IMR-90 (cell line): Measurements from ENCODE around the gene MBOAT2. TPM values are rescaled to one million over a fixed set of nuclear protein-coding genes. Genes with fewer than 3 reads are reported as not detected.

Experiments
- ATAC-seq: fragments of 200-7000 bp; cut with Tn5 transposase; 2 replicates; pipeline ENCODE4 v1.9.1; 2020; ENCODE audit warnings: low read depth, mild to moderate bottlenecking, moderate library complexity
- BruUV-seq: library from RNA; stranded (reverse); fragments of 400-500 nt; replicated peaks from 2 replicates; lab custom pipeline; 2021; lab: Mats Ljungman, UMichigan
- CTCF ChIA-PET: fragments of 300-600 bp; formaldehyde crosslinking; extraction: SDS; loops from one replicate; lab custom pipeline; 2021; ENCODE audit warnings: antibody characterized with exemption; lab: Yijun Ruan, JAX
- POLR2A ChIA-PET: fragments of 300-600 bp; sonication (Branson Sonifier 250); formaldehyde crosslinking; loops from one replicate; lab custom pipeline; 2022; ENCODE audit warnings: antibody characterized with exemption; ENCODE audit not compliant: unreplicated experiment; lab: Charles Lee
- DNase-seq: peaks from one replicate; pipeline ENCODE4 v3.0.0; 2013
- H2AFZ ChIP-seq: replicated peaks from 2 replicates; pipeline ENCODE3; 2013; ENCODE audit warnings: low read length, mild to moderate bottlenecking; ENCODE audit not compliant: poor library complexity
- H2AK5ac ChIP-seq: 2 replicates; pipeline ENCODE4 v1.6.1; 2013; ENCODE audit warnings: low read depth, low read length, inconsistent platforms
- H2AK9ac ChIP-seq: replicated peaks from 2 replicates; pipeline ENCODE3; 2013; ENCODE audit warnings: mild to moderate bottlenecking, low read depth, low read length, moderate library complexity; ENCODE audit not compliant: poor library complexity
- H2BK120ac ChIP-seq: 2 replicates; pipeline ENCODE4 v1.6.1; 2013; ENCODE audit warnings: low read depth, low read length, inconsistent platforms
- H2BK15ac ChIP-seq: 3 replicates; pipeline ENCODE4 v1.6.1; 2013; ENCODE audit warnings: low read depth, low read length, inconsistent platforms
- H2BK20ac ChIP-seq: 2 replicates; pipeline ENCODE4 v1.6.1; 2013; ENCODE audit warnings: low read depth, mild to moderate bottlenecking, inconsistent platforms, low read length, moderate library complexity
- H2BK5ac ChIP-seq: 2 replicates; pipeline ENCODE4 v1.6.1; 2013; ENCODE audit warnings: mild to moderate bottlenecking, low read depth, low read length, inconsistent platforms; ENCODE audit not compliant: poor library complexity, severe bottlenecking
- H3K14ac ChIP-seq: replicated peaks from 2 replicates; pipeline ENCODE4 v1.6.1; 2013; ENCODE audit warnings: low read depth, low read length, inconsistent platforms
- H3K18ac ChIP-seq: 2 replicates; pipeline ENCODE4 v1.6.1; 2013; ENCODE audit warnings: low read depth, low read length, control low read depth
- H3K23ac ChIP-seq: 2 replicates; pipeline ENCODE4 v1.6.1; 2013; ENCODE audit warnings: low read depth, low read length, inconsistent platforms
- H3K27ac ChIP-seq: 2 replicates; pipeline ENCODE4 v1.5.1; 2013; ENCODE audit warnings: mild to moderate bottlenecking, control low read depth, low read length; ENCODE audit not compliant: insufficient read depth
- H3K27me3 ChIP-seq: 2 replicates; pipeline ENCODE4 v1.6.1; 2013; ENCODE audit warnings: low read length; ENCODE audit not compliant: control insufficient read depth, insufficient read depth
- H3K36me3 ChIP-seq: 2 replicates; pipeline ENCODE4 v1.6.1; 2013; ENCODE audit warnings: low read length, mixed read lengths; ENCODE audit not compliant: control insufficient read depth, insufficient read depth
- H3K4ac ChIP-seq: 2 replicates; pipeline ENCODE4 v1.6.1; 2013; ENCODE audit warnings: low read depth, low read length, inconsistent platforms
- H3K4me1 ChIP-seq: 2 replicates; pipeline ENCODE4 v1.6.1; 2013; ENCODE audit warnings: low read length, mixed read lengths; ENCODE audit not compliant: control insufficient read depth, insufficient read depth
- H3K4me2 ChIP-seq: 2 replicates; pipeline ENCODE4 v1.6.1; 2013; ENCODE audit warnings: low read depth, mild to moderate bottlenecking, control low read depth, low read length, moderate library complexity
- H3K4me3 ChIP-seq: 2 replicates; pipeline ENCODE4 v1.5.1; 2013; ENCODE audit warnings: low read depth, mild to moderate bottlenecking, control low read depth, low read length, moderate library complexity; ENCODE audit not compliant: insufficient read depth
- H3K56ac ChIP-seq: 2 replicates; pipeline ENCODE4 v1.6.1; 2013; ENCODE audit warnings: low read length, inconsistent platforms; ENCODE audit not compliant: insufficient read depth; ENCODE audit errors: extremely low read depth
- H3K79me1 ChIP-seq, 2 experiments: 2 replicates each; pipeline ENCODE4 v1.6.1; 2013; ENCODE audit warnings: low read length in 2 of 2, inconsistent platforms in 1 of 2, low read depth in 1 of 2
- H3K9ac ChIP-seq: 2 replicates; pipeline ENCODE4 v1.6.1; 2013; ENCODE audit warnings: low read depth, low read length, control low read depth
- H3K9me1 ChIP-seq: 2 replicates; pipeline ENCODE4 v1.6.1; 2013; ENCODE audit warnings: low read length, inconsistent platforms; ENCODE audit not compliant: insufficient read depth
- H3K9me3 ChIP-seq: 2 replicates; pipeline ENCODE4 v1.6.1; 2013; ENCODE audit warnings: low read length; ENCODE audit not compliant: control insufficient read depth, insufficient read depth
- H4K20me1 ChIP-seq: 2 replicates; pipeline ENCODE4 v1.6.1; 2013; ENCODE audit warnings: low read length, inconsistent platforms; ENCODE audit not compliant: insufficient read depth
- H4K5ac ChIP-seq: 2 replicates; pipeline ENCODE4 v1.6.1; 2013; ENCODE audit warnings: mild to moderate bottlenecking, low read depth, low read length, control low read depth
- H4K8ac ChIP-seq, 2 experiments: 2 replicates each; pipeline ENCODE4 v1.6.1; 2013; ENCODE audit warnings: low read depth in 2 of 2, low read length in 2 of 2, control low read depth in 1 of 2, inconsistent platforms in 1 of 2
- H4K91ac ChIP-seq: 2 replicates; pipeline ENCODE4 v1.6.1; 2013; ENCODE audit warnings: low read depth, low read length, inconsistent platforms; ENCODE audit not compliant: insufficient read depth
- BHLHE40 ChIP-seq: fragments of 150-350 bp; IDR thresholded peaks from 2 replicates; pipeline ENCODE4 v1.6.1; 2016; ENCODE audit warnings: mild to moderate bottlenecking, low read depth, low read length
- CEBPB ChIP-seq: IDR thresholded peaks from 2 replicates; pipeline ENCODE4 v1.6.1; 2012; ENCODE audit warnings: low read depth, low read length, improper control_type of control experiment
- WGBS, 2 experiments: methylation state at CpG; one replicate each; pipeline versions ENCODE4 v1.1.5 to v1.1.7; 2013; ENCODE audit warnings: missing lambda C conversion rate in 2 of 2; ENCODE audit not compliant: insufficient read length in 1 of 2; ENCODE audit errors: extremely low coverage in 2 of 2; 5-methylcytosine and 5-hydroxymethylcytosine counted together
- dilution Hi-C: fragments of 300-500 bp; cut with HindIII; formaldehyde crosslinking; loops from one replicate; pipeline ENCODE4 v1.14.3; 2018; ENCODE audit warnings: low sequenced_read_pairs; ENCODE audit not compliant: unreplicated experiment
- in situ Hi-C: fragments of 300-500 bp; cut with MboI; formaldehyde crosslinking; loops from 3 replicates; pipeline ENCODE4 v1.14.3; 2019; ENCODE audit warnings: low sequenced_read_pairs, inconsistent platforms, mixed read lengths
- intact Hi-C: fragments of 100-400 bp; cut with micrococcal nuclease; formaldehyde crosslinking; loops from 2 replicates; pipeline ENCODE4 v1.10.0; 2022
- polyA plus RNA-seq, 3 experiments: library from polyadenylated mRNA; depleted of rRNA; stranded (reverse); fragments of >200 nt; gene quantifications; 2 replicates each; pipeline ENCODE4 v1.2.3, GENCODE V29; 2012; ENCODE audit warnings: low replicate concordance in 1 of 3
- total RNA-seq: library from RNA; depleted of rRNA; stranded (reverse); fragments of >200 nt; gene quantifications from 2 replicates; pipeline ENCODE4 v1.2.3, GENCODE V29; 2012

The MBOAT2 gene
- total and polyA plus RNA-seq, 2 of the 4 experiments (the other 2 are of a cell fraction): 33.9 to 102 TPM

GRCh38 chr2:9010866-9011265 lies 7.4 kb upstream of the MBOAT2 start:
- Histone ChIP-seq H3K36me3 (no peaks in the 10 kb centered on the region), H2BK120ac (no peak overlapping the region), H2AFZ (no peak overlapping the region), H2BK15ac (no peak overlapping the region), H3K27ac (no peak overlapping the region), H3K9me1 (peaks cover 3% of the 10 kb centered on the region; the same call in 1 of the 2 replicates), H4K20me1 (no peaks in the 10 kb centered on the region), H4K8ac (no peak overlapping the region), H3K56ac (no peak overlapping the region), H2AK9ac (no peak overlapping the region), H3K4ac (no peak overlapping the region), H3K4me2 (peak overlapping the region; percentile 69), H3K9me3 (no peaks in the 10 kb centered on the region), H2BK5ac (no peak overlapping the region), H2BK20ac (no peak overlapping the region), H3K4me1 (peaks cover 5% of the 10 kb centered on the region), H4K91ac (no peak overlapping the region), H2AK5ac (no peak overlapping the region), H3K4me3 (no peak overlapping the region), H3K23ac (no peak overlapping the region), H3K9ac (no peak overlapping the region), H3K27me3 (peaks cover 6% of the 10 kb centered on the region), H4K5ac (no peak overlapping the region), H3K14ac (no peak overlapping the region), H3K18ac (no peak overlapping the region), H3K79me1 (no peaks in the 10 kb centered on the region)
- no TSS peak for BruUV-seq
- DNase-seq (peak; percentile 86), ATAC-seq (peak; percentile 87)
- CTCF ChIA-PET: interaction anchor here (0.8 kb wide), 1 partner anchor 26 kb away, joined by 3 read pairs; no protein-coding TSS in a partner anchor
- dilution Hi-C loops (no loop called here), intact Hi-C loops (no loop called here), in situ Hi-C loops (no loop called here)
- TF ChIP-seq BHLHE40 (no peak), CEBPB (peak; percentile 40; the same call in 1 of the 2 replicates)
- POLR2A ChIA-PET: no interaction called here
- no CpG with 5 or more reads among the region's 1 CpG for WGBS, 2 experiments
